NCI-H69 (cell line): ENCODE measurements around the gene CAMK2A.
"Not testable (repeated sequence)": the region's sequence is repeated elsewhere in the genome, so short reads cannot be mapped to it uniquely, and the experiment has no call there.

Experiments
- DNase-seq: peaks from one replicate; lab custom pipeline; 2025; lab: John Stamatoyannopoulos, UW

The CAMK2A gene

DNA sequence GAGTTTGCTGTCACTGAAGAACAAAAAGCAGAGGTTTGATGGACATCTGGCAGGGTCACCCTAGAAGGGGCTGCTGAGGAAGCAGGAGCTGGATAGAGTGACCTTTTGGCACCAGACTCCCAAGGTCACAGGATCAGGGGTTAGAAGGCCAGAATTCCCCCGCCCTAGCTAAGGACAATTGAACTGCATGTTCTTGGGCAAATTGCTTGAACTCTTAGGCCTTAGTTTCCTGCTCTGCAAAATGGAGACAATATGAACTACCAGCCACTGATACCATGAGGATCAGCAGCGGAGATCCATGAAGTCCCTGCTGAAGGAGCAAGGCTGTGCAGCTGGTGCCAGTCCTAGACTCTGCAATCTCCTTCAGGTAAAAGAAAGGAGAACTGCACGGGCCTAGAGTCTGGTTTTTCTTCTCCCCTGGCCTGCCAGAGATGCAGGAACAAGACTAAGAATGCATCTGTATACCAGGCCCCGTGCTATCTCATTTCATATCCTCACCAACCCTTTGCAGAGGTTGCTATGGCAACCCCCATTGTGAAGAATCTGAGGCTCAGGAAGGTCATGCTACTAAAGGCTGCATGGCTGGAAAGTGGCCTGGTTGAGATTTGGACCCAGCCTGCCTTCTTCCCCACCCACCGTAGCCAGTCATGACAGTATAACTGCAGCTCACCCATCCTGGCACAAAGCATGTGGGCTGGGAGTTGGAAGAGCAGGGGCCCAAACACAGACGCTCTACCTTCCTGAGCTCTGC, 33.7 kb downstream of the CAMK2A start:
- DNase-seq = peak; percentile 71

DNA sequence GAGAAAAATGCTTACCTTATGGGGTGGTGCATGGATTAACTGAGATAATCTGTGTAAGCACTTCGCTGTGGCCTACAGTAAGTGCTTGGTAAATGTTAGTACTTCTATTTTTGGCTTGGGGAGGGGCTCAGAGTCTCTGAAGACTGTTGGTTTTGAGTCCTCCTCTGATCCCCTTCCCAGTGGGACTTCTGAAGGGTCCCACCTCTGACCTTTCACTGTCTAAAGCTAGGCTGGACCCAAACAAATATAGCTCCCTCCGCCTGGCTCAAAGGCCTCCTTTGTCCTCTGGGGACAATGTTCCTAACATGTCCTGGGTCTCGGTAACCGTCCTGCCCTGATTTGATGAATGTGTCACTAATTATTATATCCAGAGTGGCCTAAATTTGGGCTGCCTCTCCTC, 34.8 kb downstream of the CAMK2A start:
- DNase-seq = no peak

DNA sequence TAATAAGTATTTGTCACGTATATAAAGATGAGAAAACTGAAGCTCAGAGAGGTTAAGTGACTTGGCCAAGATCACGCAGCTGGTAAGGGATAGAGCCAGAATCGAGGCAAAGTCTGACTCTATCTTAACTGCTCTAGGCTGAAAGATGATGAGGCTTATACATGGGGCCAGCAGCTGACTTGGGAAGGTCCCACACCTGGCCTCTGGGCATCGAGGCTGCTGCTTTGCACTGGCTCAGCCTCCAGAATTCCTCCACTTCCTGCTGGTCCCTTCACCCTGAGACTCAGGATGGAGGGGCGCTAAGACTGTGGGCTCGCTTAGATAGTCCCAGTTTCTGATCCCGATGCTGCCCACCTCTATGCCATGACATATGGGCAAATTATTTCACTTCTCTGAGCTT, 35.2 kb downstream of the CAMK2A start:
- no peak for DNase-seq

DNA sequence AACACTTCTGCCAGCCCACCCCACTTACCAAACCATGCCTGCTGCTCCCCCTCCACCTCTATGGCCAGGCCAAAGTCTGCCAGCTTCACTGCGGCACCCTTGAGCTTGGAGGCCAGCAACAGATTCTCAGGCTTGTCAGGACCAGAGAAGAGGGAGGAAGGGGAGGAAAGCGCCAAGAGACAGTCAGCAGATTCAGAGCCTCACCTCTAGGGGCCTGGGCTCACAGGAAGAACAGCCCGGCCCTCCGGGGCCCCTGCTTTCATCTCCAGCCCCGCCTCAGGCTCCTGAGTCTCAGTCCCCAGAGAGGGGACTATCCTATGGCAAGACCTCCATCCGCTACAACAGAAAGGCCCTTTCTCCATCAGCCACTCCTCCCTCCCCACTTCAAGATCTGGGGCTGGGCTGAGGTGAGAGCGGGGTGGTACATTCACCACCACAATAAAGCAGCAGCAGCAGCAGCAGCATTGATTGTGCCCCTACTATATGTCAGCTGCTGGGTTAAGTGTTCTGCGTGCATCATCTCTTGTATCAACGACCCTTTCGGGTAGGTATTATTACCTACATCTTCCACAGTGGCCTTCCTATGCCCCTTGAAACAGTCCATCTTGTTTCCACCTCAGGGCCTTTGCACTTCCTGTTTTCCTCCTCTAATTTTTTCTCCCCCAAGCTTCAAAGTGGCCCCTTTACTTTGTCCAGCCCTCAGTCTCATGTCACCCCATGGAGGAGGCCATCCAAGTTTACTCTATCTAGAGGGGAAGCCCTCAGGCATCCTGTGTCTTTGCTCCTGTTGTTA, 36.0 kb downstream of the CAMK2A start:
- no peak for DNase-seq

DNA sequence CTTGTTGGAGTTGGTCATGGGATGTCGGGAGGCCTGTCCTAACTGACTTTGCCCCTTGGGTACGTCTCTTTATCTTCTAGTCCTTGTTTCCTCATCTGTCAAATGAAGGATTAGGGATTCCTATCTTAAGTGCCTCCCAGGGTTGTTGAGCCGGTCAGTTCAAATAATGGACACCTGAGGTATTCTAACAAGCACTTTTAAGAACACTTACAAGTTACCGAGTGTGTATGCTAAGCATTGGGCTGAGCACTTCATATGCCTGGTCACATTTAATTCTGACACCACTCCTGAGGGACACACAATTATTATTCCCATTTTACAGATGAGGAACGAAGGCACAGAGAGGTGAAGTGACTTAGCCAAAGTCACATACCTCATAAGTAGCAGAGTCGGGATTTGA, 37.1 kb downstream of the CAMK2A start:
- DNase-seq = no peak

DNA sequence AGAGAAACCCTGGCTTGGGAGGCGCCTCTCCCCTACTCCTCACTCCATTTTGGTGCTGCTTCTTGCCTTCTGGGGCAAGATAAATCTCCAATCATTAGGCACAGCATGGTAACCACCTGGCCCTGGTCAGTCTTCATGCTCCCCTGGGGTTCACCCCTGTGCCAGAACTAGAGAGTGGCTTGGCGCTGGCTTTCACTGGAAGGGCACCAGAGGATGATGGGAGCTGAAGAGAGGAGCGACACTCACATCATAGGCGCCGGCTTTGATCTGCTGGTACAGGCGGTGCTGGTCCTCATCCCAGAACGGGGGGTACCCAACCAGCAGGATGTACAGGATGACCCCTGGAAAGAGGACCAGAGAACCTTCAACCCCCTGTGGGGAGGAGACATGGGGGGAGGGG, 38.1 kb downstream of the CAMK2A start:
- no peak for DNase-seq

DNA sequence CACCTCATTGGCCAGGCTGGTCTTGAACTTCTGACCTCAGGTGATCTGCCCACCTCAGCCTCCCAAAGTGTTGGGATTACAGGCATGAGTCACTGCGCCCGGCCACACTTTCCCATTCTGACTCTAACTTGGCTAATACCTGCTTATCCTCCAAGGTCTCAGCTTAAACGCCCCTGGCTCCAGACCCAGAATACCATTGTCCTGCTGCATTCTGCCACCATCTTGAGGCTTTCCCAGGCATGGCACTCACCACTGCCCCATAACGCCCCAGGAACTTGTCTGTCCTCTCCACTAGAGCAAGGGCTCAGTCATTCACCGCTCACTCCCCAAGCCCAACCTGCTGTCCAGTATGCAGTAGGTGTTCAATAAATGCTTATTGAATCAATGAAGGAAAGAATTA, 39.8 kb downstream of the CAMK2A start:
- DNase-seq = no peak

- no peak for DNase-seq
Observed at GRCh38 chr5:150248946-150249345, 40.6 kb downstream of the CAMK2A start.

GRCh38 chr5:150248493-150248892, 41.1 kb downstream of the CAMK2A start:
- not testable (repeated sequence) for DNase-seq

GRCh38 chr5:150247726-150248125, 41.8 kb downstream of the CAMK2A start:
- no peak for DNase-seq

GRCh38 chr5:150246835-150247234, 42.7 kb downstream of the CAMK2A start:
- DNase-seq = no peak

GRCh38 chr5:150246429-150246828, 43.1 kb downstream of the CAMK2A start:
- DNase-seq = no peak

- no peak for DNase-seq
Observed at GRCh38 chr5:150245808-150246207, 43.8 kb downstream of the CAMK2A start.

- no peak for DNase-seq
Observed at GRCh38 chr5:150245111-150245789, 44.3 kb downstream of the CAMK2A start.

DNA sequence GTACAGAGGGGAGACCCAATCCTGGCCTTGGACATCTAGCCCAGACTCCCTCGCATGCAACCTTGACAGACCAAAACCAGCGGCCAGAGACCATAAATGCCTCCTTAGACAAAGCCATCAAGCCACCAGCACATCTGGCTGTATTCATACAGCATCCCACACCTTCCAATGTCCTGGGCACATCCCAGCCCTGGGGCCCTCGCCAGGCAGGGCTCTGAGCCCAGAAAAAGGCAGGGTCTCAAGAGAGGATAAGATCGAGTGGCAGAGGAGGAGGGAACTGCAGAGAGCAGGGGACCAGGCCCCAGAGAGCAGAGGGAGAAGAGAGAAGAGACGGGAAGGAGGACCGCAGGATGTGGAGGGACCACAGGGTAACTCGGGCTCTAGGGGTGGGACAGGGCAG, 45.4 kb downstream of the CAMK2A start:
- no peak for DNase-seq

- no peak for DNase-seq
Observed at GRCh38 chr5:150243590-150243989, 46.0 kb downstream of the CAMK2A start.

DNA sequence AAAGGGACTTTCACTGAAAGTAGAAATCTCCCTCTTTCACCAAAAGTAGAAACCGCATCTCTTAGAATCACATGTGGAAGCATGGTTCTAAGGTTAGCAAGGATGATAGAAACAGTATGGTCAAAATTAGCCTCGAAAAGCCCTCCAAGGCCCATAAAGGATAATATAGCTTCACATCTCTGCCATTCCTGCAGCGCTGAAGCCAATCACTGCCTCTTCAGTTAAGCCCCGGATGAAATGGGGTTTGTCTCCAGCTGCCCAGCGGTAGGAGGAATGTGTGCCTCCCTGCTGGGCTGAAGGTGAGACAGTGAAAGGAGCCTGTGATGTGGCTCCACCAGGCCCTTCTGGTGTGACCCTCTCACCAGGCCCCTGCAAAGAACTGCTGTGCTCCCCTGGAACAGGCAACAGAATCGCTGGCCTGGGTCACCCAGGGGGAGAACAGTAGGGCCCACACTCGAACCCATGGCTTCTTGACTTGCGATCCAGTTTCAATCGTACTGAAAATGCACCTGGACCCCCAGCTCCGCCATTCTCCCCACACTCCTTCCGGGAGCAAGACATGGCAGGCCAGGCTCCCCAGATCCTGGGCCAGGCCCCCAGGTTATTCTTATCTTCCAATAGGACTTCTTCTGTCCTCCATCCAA, 47.2 kb downstream of the CAMK2A start:
- no peak for DNase-seq

DNA sequence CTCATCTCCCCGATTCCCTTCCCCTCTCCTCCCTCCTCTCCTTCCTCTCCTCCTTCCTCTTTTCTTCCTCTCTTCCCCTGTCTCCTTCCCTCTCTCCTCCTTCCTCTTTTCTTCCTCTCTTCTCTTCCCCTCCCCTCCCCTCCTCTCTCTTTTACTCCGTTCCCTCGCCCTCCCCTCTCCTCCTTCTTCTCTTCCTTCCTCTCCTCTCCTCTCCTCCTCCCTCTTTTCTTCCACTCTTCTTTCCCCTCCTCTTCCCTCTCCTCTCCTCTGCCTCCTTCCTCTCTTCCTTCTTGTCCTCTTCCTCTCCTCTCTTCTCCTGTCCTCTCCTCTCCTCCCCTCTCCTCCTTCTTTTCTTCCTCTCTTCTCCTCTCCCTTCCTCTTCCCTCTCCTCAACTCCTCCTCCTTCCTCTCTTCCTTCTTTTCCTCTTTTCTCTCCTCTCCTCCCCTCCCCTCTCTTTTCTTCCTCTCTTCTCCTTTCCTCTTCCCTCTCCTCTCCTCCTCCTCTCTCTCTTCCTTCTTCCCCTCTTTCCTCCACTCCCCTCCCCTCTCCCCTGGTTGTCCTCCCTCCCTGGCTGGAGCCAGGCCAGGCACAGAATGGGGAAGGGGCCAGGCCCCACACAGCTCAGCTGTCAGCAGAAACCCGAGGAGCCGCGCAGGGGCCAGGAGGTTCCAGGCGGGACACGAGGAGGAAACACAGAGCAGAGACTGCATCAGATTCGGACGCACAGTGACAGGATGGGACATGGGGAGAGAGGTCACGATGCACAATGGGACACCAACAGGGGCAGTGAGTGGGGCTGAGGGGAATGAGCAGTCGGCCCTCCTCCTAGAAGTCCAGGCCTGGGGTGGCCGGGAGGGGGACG, 48.0 kb downstream of the CAMK2A start:
- DNase-seq = no peak

GRCh38 chr5:150239794-150240122, 49.8 kb downstream of the CAMK2A start:
- no peak for DNase-seq

- DNase-seq = no peak
Observed at GRCh38 chr5:150239099-150239793, 50.3 kb downstream of the CAMK2A start.

DNA sequence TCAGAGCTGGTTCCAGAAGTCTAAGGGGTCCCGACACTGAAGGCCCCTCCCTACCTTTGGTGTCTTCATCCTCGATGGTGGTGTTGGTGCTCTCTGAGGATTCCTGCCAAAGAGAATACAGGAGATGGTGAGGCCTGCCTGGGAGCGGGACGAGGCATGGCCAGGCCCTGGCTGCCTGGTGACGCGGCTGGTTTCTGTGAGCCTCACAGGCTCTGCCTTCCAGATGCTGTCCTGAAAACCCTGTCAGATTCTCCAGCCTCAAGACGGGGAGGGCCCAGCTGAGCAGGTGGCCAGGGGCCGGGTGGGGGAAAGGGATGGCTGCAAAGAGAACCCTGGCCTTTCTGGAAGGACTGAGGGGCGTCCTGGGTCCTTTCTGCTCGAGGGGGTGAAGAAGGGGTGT, 50.9 kb downstream of the CAMK2A start:
- no peak for DNase-seq
